Mesenchymal stem cell (in vitro differentiated cells and primary cell): ENCODE measurements around the gene TRIM67.
A peak's percentile ranks its signal among the peaks of the same experiment; 100 is the strongest.
"Not testable (repeated sequence)": the region's sequence is repeated elsewhere in the genome, so short reads cannot be mapped to it uniquely, and the experiment has no call there.

Source experiments
- DNase-seq: peaks from one replicate; pipeline ENCODE4 v3.0.0-alpha.2; 2013
- H2AFZ ChIP-seq: one replicate; pipeline ENCODE4 v1.6.1; 2013; ENCODE audit warnings: low read depth, mild to moderate bottlenecking, control low read depth, inconsistent platforms, low read length, moderate library complexity
- H2AK5ac ChIP-seq: 2 replicates; pipeline ENCODE4 v1.6.1; 2013; ENCODE audit warnings: low read length, moderate library complexity, mild to moderate bottlenecking, inconsistent platforms; ENCODE audit not compliant: severe bottlenecking
- H2BK120ac ChIP-seq: one replicate; pipeline ENCODE4 v1.6.1; 2013; ENCODE audit warnings: low read depth, mild to moderate bottlenecking, inconsistent platforms, low read length, moderate library complexity
- H2BK12ac ChIP-seq, 2 experiments: one replicate each; pipeline ENCODE4 v1.6.1; 2013; ENCODE audit warnings: inconsistent platforms in 2 of 2, low read length in 2 of 2, mild to moderate bottlenecking in 2 of 2, moderate library complexity in 2 of 2, control low read depth in 1 of 2
- H2BK15ac ChIP-seq: one replicate; pipeline ENCODE4 v1.6.1; 2013; ENCODE audit warnings: mild to moderate bottlenecking, low read depth, inconsistent platforms; ENCODE audit not compliant: poor library complexity, severe bottlenecking
- H2BK5ac ChIP-seq: 2 replicates; pipeline ENCODE4 v1.6.1; 2013; ENCODE audit warnings: low read depth, mild to moderate bottlenecking, low read length, control low read depth, inconsistent platforms; ENCODE audit not compliant: poor library complexity, severe bottlenecking
- H3K14ac ChIP-seq, 2 experiments: one replicate each; pipeline ENCODE4 v1.6.1; 2013; ENCODE audit warnings: inconsistent platforms in 2 of 2, low read length in 2 of 2, control low read depth in 1 of 2, mild to moderate bottlenecking in 1 of 2, moderate library complexity in 1 of 2
- H3K18ac ChIP-seq, 2 experiments: one replicate each; pipeline ENCODE4 v1.6.1; 2013; ENCODE audit warnings: inconsistent platforms in 2 of 2, low read length in 2 of 2, control low read depth in 1 of 2, low read depth in 1 of 2, mild to moderate bottlenecking in 1 of 2
- H3K23ac ChIP-seq, 2 experiments: one replicate each; pipeline ENCODE4 v1.6.1; 2013; ENCODE audit warnings: inconsistent platforms in 2 of 2, low read length in 2 of 2, mild to moderate bottlenecking in 2 of 2, moderate library complexity in 2 of 2, control low read depth in 1 of 2
- H3K27ac ChIP-seq: 2 replicates; pipeline ENCODE4 v1.5.1; 2013; ENCODE audit warnings: mild to moderate bottlenecking, moderate library complexity, low read length, control low read depth, inconsistent platforms; ENCODE audit not compliant: poor library complexity, severe bottlenecking
- H3K27me3 ChIP-seq, 2 experiments: 2 replicates each; pipeline versions ENCODE4 v1.6.1 to v1.7.0; 2013; ENCODE audit warnings: low read length in 2 of 2, mild to moderate bottlenecking in 2 of 2, moderate library complexity in 2 of 2, control low read depth in 1 of 2, inconsistent platforms in 1 of 2; ENCODE audit not compliant: control insufficient read depth in 1 of 2, insufficient read depth in 1 of 2
- H3K36me3 ChIP-seq, 2 experiments: 2 replicates each; pipeline versions ENCODE4 v1.6.1 to v1.7.0; 2013; ENCODE audit warnings: low read length in 2 of 2, control low read depth in 1 of 2, inconsistent platforms in 1 of 2, low read depth in 1 of 2, mild to moderate bottlenecking in 1 of 2; ENCODE audit not compliant: insufficient read depth in 2 of 2, control insufficient read depth in 1 of 2
- H3K4ac ChIP-seq, 2 experiments: one replicate each; pipeline ENCODE4 v1.6.1; 2013; ENCODE audit warnings: inconsistent platforms in 2 of 2, low read length in 2 of 2, mild to moderate bottlenecking in 2 of 2, moderate library complexity in 2 of 2, control low read depth in 1 of 2, low read depth in 1 of 2
- H3K4me1 ChIP-seq: 2 replicates; pipeline ENCODE4 v1.6.1; 2013; ENCODE audit warnings: low read depth, low read length, control low read depth; ENCODE audit not compliant: control insufficient read depth, insufficient read depth
- H3K4me2 ChIP-seq: 2 replicates; pipeline ENCODE4 v1.6.1; 2013; ENCODE audit warnings: low read length, mild to moderate bottlenecking, inconsistent platforms; ENCODE audit not compliant: poor library complexity, severe bottlenecking
- H3K4me3 ChIP-seq, 2 experiments: 2 replicates each; pipeline versions ENCODE4 v1.5.1 to v1.7.0; 2013; ENCODE audit warnings: low read length in 2 of 2, mild to moderate bottlenecking in 2 of 2, control low read depth in 1 of 2, low read depth in 1 of 2; ENCODE audit not compliant: insufficient read depth in 1 of 2
- H3K79me1 ChIP-seq: replicated peaks from 2 replicates; pipeline ENCODE4 v1.6.1; 2013; ENCODE audit warnings: mild to moderate bottlenecking, control low read depth, low read length, inconsistent platforms; ENCODE audit not compliant: poor library complexity, severe bottlenecking
- H3K9ac ChIP-seq: 2 replicates; pipeline ENCODE4 v1.7.0; 2013; ENCODE audit warnings: mild to moderate bottlenecking, low read length, moderate library complexity
- H3K9me3 ChIP-seq: 2 replicates; pipeline ENCODE4 v1.7.0; 2013; ENCODE audit warnings: mild to moderate bottlenecking, low read length; ENCODE audit not compliant: control insufficient read depth
- H4K8ac ChIP-seq: one replicate; pipeline ENCODE4 v1.6.1; 2013; ENCODE audit warnings: inconsistent platforms, mild to moderate bottlenecking, low read length, moderate library complexity
- H4K91ac ChIP-seq: one replicate; pipeline ENCODE4 v1.6.1; 2013; ENCODE audit warnings: mild to moderate bottlenecking, low read length, inconsistent platforms
- WGBS: methylation state at CpG from one replicate; pipeline ENCODE4 v1.1.7; 2013; ENCODE audit warnings: mixed read lengths; 5-methylcytosine and 5-hydroxymethylcytosine counted together

The TRIM67 gene

DNA sequence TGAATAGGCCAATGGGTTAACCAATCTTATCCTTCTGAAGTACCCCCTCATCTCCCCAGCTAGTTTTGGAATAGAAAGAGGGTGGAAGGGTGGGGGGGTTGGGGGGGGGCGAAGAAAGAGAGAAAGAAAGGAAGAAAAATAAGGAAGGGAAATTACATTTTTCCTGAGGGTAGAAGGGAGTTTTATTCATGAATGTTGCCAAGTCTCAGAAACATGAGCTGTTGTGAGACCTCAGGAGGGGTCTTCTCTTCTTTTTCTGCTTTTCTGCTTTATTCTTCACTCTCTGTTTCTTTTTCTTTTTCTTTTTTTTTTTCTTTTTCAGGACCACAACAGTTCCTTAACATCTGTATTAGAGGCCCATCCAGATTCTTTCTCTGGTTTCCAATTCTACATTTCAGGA lies 6.0 kb upstream of the TRIM67 start:
- no peak overlapping the region for H2AFZ ChIP-seq
- H3K14ac ChIP-seq, result no peak overlapping the region
- H4K8ac ChIP-seq, result no peak overlapping the region
- WGBS, result no CpG with 5 or more reads among the region's 1 CpG
- H3K4ac ChIP-seq, result no peak overlapping the region
- H3K4me2 ChIP-seq, result no peak overlapping the region
- no peak overlapping the region for H3K9ac ChIP-seq
- peaks cover 3% of the 10 kb centered on the region for H3K4me1 ChIP-seq
- H3K18ac ChIP-seq, result no peak overlapping the region
- no peak overlapping the region for H2AK5ac ChIP-seq
- no peak overlapping the region for H2BK5ac ChIP-seq
- H3K27ac ChIP-seq, result no peak overlapping the region
- no peak for DNase-seq
- peaks cover 7 to 31% of the 10 kb centered on the region in 2 experiments for H3K27me3 ChIP-seq
- H3K36me3 ChIP-seq, result no peaks in the 10 kb centered on the region
- no peak overlapping the region for H2BK15ac ChIP-seq
- no peak overlapping the region for H3K23ac ChIP-seq
- H2BK12ac ChIP-seq, result no peak overlapping the region
- H3K9me3 ChIP-seq, result peaks cover 14% of the 10 kb centered on the region
- no peak overlapping the region for H2BK120ac ChIP-seq
- H3K79me1 ChIP-seq, result no peaks in the 10 kb centered on the region
- no peak overlapping the region for H3K4me3 ChIP-seq
- no peak overlapping the region for H4K91ac ChIP-seq

DNA sequence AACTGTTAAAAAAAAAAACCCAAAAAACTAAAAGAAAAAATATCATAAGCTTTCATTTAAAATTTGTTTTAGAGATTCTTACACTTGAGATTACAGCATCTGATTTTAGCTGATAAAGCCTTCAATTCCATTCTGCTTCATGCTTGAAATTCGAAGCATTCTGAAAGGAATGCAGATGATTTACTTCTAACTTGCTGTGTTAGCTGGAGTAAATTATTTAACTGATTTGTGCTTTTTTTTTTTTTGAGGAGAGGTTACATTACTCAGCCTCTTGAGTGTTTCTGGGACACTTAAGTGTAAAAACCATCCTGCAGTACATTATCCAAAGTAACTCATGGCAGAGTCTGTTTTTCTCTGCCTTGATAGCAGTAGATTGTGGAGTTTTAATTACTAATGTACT lies 4.5 kb upstream of the TRIM67 start:
- Histone ChIP-seq H3K27ac (peak overlapping the region; percentile 23), H2BK5ac (no peak overlapping the region), H3K18ac (no peak overlapping the region), H3K23ac (no peak overlapping the region), H3K4me3 (no peak overlapping the region), H3K79me1 (no peaks in the 10 kb centered on the region), H4K91ac (no peak overlapping the region), H2BK12ac (no peak overlapping the region), H2AFZ (no peak overlapping the region), H3K14ac (no peak overlapping the region), H2BK120ac (no peak overlapping the region), H3K9me3 (peaks cover 5% of the 10 kb centered on the region), H3K9ac (no peak overlapping the region), H3K36me3 (no peaks in the 10 kb centered on the region), H3K4me2 (no peak overlapping the region), H3K4me1 (peaks cover 10% of the 10 kb centered on the region), H2BK15ac (no peak overlapping the region), H4K8ac (no peak overlapping the region), H2AK5ac (no peak overlapping the region), H3K27me3 (peaks cover 7 to 43% of the 10 kb centered on the region in 2 experiments), H3K4ac (no peak overlapping the region)
- DNase-seq, result no peak
- WGBS, result 29% methylated on average over 1 of the region's 1 CpG

DNA sequence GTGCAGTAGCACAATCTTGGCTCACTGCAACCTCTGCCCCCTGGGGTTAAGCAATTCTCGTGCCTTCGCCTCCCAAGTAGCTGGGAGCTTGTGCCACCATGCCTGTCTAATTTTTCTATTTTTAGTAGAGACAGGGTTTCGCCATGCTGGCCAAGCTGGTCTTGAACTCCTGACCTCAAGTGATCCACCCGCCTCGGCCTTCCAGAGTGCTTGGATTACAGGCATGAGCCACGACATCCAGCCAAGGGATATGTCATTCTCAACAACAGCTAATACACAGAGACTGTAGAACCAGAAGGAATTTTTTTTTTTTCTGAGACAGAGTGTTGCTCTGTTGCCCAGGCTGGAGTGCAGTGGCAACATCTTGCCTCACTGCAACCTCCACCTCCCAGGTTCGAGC lies 3.7 kb upstream of the TRIM67 start:
- H2BK120ac ChIP-seq, H3K9me3 ChIP-seq, H3K4me2 ChIP-seq, H2BK15ac ChIP-seq, H2BK5ac ChIP-seq, DNase-seq, H3K23ac ChIP-seq, H3K27ac ChIP-seq, H2AK5ac ChIP-seq, H4K91ac ChIP-seq, H3K14ac ChIP-seq, H3K18ac ChIP-seq, H3K36me3 ChIP-seq, H4K8ac ChIP-seq, H2BK12ac ChIP-seq, H3K4ac ChIP-seq, H3K79me1 ChIP-seq, H2AFZ ChIP-seq, H3K9ac ChIP-seq, H3K4me3 ChIP-seq: not testable (repeated sequence)
- H3K4me1 ChIP-seq, result peaks cover 18% of the 10 kb centered on the region
- H3K27me3 ChIP-seq, result peaks cover 7 to 51% of the 10 kb centered on the region in 2 experiments
- 65% methylated on average over 5 of the region's 7 CpGs for WGBS

DNA sequence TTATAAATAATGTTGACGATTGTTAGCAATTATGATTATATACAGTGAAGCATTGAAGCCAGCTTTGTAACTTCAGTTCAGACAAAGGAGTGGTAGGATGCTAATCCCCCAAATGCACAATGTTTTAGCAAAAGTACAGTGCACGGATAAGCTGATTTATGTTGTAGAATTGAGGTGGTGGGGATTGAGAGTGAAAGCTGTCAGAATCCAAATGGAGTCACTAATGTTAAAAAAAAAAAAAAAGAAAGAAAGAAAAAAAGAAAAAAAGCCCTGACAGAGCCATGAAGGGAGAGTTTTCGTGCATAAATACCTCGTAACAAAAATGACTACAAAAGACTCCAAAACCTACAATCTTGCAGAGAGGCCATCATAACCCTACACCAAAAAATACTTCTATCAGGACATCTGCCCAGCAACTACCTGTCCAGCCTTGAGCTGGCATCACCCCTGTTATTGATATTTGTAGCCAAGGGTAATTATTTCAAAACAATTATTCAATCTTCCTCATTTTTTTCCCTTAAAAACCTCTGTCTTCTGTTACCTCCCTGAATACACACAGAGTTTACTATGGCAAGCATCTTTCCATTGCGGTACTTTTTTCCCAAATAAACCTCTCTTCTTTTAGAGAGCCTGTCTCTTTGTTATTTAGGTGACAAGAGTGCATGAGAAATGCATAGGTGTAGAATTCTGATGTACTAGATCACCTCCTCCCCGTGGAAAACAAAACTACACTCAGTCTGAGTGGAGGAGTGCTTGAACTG lies 2.5 kb upstream of the TRIM67 start:
- H3K4ac ChIP-seq, result no peak overlapping the region
- H3K4me3 ChIP-seq, result no peak overlapping the region
- H2BK15ac ChIP-seq, result no peak overlapping the region
- no peak overlapping the region for H3K18ac ChIP-seq
- no peak overlapping the region for H3K9ac ChIP-seq
- peaks cover 25% of the 10 kb centered on the region for H3K4me1 ChIP-seq
- no peak overlapping the region for H4K91ac ChIP-seq
- peaks cover 14 to 62% of the 10 kb centered on the region in 2 experiments for H3K27me3 ChIP-seq
- H3K27ac ChIP-seq, result no peak overlapping the region
- H2BK5ac ChIP-seq, result no peak overlapping the region
- H3K14ac ChIP-seq, result no peak overlapping the region
- no peaks in the 10 kb centered on the region for H3K79me1 ChIP-seq
- no peak overlapping the region for H2AK5ac ChIP-seq
- no peak overlapping the region for H2BK12ac ChIP-seq
- no peak for DNase-seq
- H4K8ac ChIP-seq, result no peak overlapping the region
- WGBS, result 88% methylated on average over 5 of the region's 6 CpGs
- H3K36me3 ChIP-seq, result peaks cover 0 to 10% of the 10 kb centered on the region in 2 experiments
- no peak overlapping the region for H3K23ac ChIP-seq
- H2AFZ ChIP-seq, result no peak overlapping the region
- H2BK120ac ChIP-seq, result no peak overlapping the region
- H3K9me3 ChIP-seq, result no peaks in the 10 kb centered on the region
- no peak overlapping the region for H3K4me2 ChIP-seq
